OCI-LY7 (cell line): ENCODE results near the gene DRAM1. TPM values are rescaled to one million over a fixed set of nuclear protein-coding genes. Genes with fewer than 3 reads are reported as not detected.
"Not testable (repeated sequence)": the region's sequence is repeated elsewhere in the genome, so short reads cannot be mapped to it uniquely, and the experiment has no call there.

Experiments
- BruUV-seq: library from RNA; stranded (reverse); fragments of 400-500 nt; replicated peaks from 2 replicates; lab custom pipeline; 2021; lab: Mats Ljungman, UMichigan
- CTCF ChIA-PET: fragments of 300-600 bp; sonication (Branson Sonifier 250); formaldehyde crosslinking; loops from one replicate; lab custom pipeline; 2022; ENCODE audit warnings: antibody characterized with exemption; ENCODE audit not compliant: unreplicated experiment; lab: Charles Lee
- POLR2A ChIA-PET: fragments of 300-600 bp; sonication (Branson Sonifier 250); formaldehyde crosslinking; loops from one replicate; lab custom pipeline; 2022; ENCODE audit warnings: antibody characterized with exemption; lab: Charles Lee
- DNase-seq: peaks from one replicate; pipeline ENCODE4 v3.0.0-alpha.2; 2015; ENCODE audit warnings: low spot score
- H2AFZ ChIP-seq: fragments of 200-600 bp; sonication (generic), shearing (Covaris generic); 2 replicates; pipeline ENCODE4 v1.6.1; 2014; ENCODE audit warnings: mild to moderate bottlenecking, antibody characterized with exemption, low read length, moderate library complexity
- H3K27ac ChIP-seq: fragments of 200-600 bp; sonication (generic); 2 replicates; pipeline ENCODE4 v1.5.1; 2014; ENCODE audit warnings: mixed run types, low read depth, mild to moderate bottlenecking, moderate library complexity, low read length, inconsistent platforms; ENCODE audit not compliant: poor library complexity, severe bottlenecking
- H3K36me3 ChIP-seq: fragments of 200-600 bp; sonication (generic); 2 replicates; pipeline ENCODE4 v1.6.1; 2014; ENCODE audit warnings: mild to moderate bottlenecking, antibody characterized with exemption, low read length, moderate library complexity, mixed read lengths; ENCODE audit not compliant: insufficient read depth
- H3K4me1 ChIP-seq: fragments of 200-600 bp; sonication (generic); 2 replicates; pipeline ENCODE4 v1.5.1; 2014; ENCODE audit warnings: mild to moderate bottlenecking, low read length; ENCODE audit not compliant: insufficient read depth, poor library complexity, severe bottlenecking
- H3K4me2 ChIP-seq: fragments of 200-600 bp; sonication (generic); 2 replicates; pipeline ENCODE4 v1.6.1; 2014; ENCODE audit warnings: mild to moderate bottlenecking, low read length
- H3K4me3 ChIP-seq: fragments of 200-600 bp; sonication (generic); 2 replicates; pipeline ENCODE4 v1.5.1; 2014; ENCODE audit warnings: mild to moderate bottlenecking, low read depth, low read length; ENCODE audit not compliant: poor library complexity, severe bottlenecking
- H3K79me2 ChIP-seq: fragments of 200-600 bp; sonication (generic); 2 replicates; pipeline ENCODE4 v1.6.1; 2016; ENCODE audit warnings: low read depth, mild to moderate bottlenecking, low read length, moderate library complexity, mixed read lengths; ENCODE audit not compliant: insufficient read depth
- H3K9me2 ChIP-seq: fragments of 200-600 bp; sonication (generic); 2 replicates; pipeline ENCODE4 v1.6.1; 2016; ENCODE audit warnings: mild to moderate bottlenecking, low read length, mixed read lengths; ENCODE audit not compliant: insufficient read depth
- H3K9me3 ChIP-seq: fragments of 200-600 bp; sonication (generic); 2 replicates; pipeline ENCODE4 v1.6.1; 2014; ENCODE audit warnings: mild to moderate bottlenecking, mixed run types, low read length, mixed read lengths
- H4K20me1 ChIP-seq: fragments of 200-600 bp; sonication (generic); 2 replicates; pipeline ENCODE4 v1.6.1; 2014; ENCODE audit warnings: mild to moderate bottlenecking, antibody characterized with exemption, low read length, moderate library complexity, mixed read lengths; ENCODE audit not compliant: insufficient read depth
- CTCF ChIP-seq: fragments of 200-600 bp; sonication (generic); conservative IDR thresholded peaks from 2 replicates; pipeline ENCODE4 v1.5.1; 2014; ENCODE audit warnings: mild to moderate bottlenecking, antibody characterized with exemption, low read length, moderate library complexity, mixed read lengths
- EZH2phosphoT487 ChIP-seq: fragments of 200-600 bp; sonication (generic); IDR thresholded peaks from 2 replicates; pipeline ENCODE4 v1.6.1; 2018; ENCODE audit warnings: low read depth, borderline replicate concordance, mild to moderate bottlenecking, mixed run types, antibody characterized with exemption, low read length, moderate library complexity, mixed read lengths
- intact Hi-C: fragments of 100-400 bp; cut with micrococcal nuclease; formaldehyde crosslinking; loops from one replicate; pipeline ENCODE4 v1.10.0; 2022; ENCODE audit not compliant: unreplicated experiment
- total RNA-seq, 2 experiments: library from RNA; depleted of rRNA in 1 of 2; stranded (reverse); fragments of >200 nt in 1 of 2; shearing (Covaris generic) in 1 of 2; gene quantifications; 2 replicates each; pipeline ENCODE4 v1.2.3, GENCODE V29; 2014 to 2022

The DRAM1 gene
- total RNA-seq, 2 experiments from 2014 or later: not detected

- BruUV-seq: no TSS peak
- intact Hi-C loops: no loop called here
- DNase-seq: no peak
- Histone ChIP-seq H3K4me2 (no peak overlapping the region), H4K20me1 (no peaks in the 10 kb centered on the region), H3K27ac (no peak overlapping the region), H3K79me2 (no peaks in the 10 kb centered on the region), H3K4me1 (peaks cover 36% of the 10 kb centered on the region), H3K4me3 (no peak overlapping the region), H3K9me3 (peaks cover 10% of the 10 kb centered on the region), H2AFZ (no peak overlapping the region), H3K36me3 (no peaks in the 10 kb centered on the region), H3K9me2 (no peaks in the 10 kb centered on the region)
- no peak for TF ChIP-seq EZH2phosphoT487
- no peak for TF ChIP-seq CTCF
- CTCF ChIA-PET: no interaction called here
- POLR2A ChIA-PET: no interaction called here
Measured at GRCh38 chr12:101858361-101858760, 19.0 kb upstream of the DRAM1 start.

- Histone ChIP-seq H3K79me2 (no peaks in the 10 kb centered on the region), H4K20me1 (no peaks in the 10 kb centered on the region), H3K9me2 (no peaks in the 10 kb centered on the region), H3K36me3 (no peaks in the 10 kb centered on the region), H3K27ac (no peak overlapping the region), H2AFZ (no peak overlapping the region), H3K4me3 (no peak overlapping the region), H3K4me1 (peaks cover 26% of the 10 kb centered on the region), H3K4me2 (no peak overlapping the region), H3K9me3 (peaks cover 10% of the 10 kb centered on the region)
- TF ChIP-seq EZH2phosphoT487 (no peak), CTCF (no peak)
- intact Hi-C loops: no loop called here
- DNase-seq: no peak
- POLR2A ChIA-PET: interaction anchor here (1.4 kb wide), 1 partner anchor 15 kb away, joined by 4 read pairs; no protein-coding TSS in a partner anchor
- CTCF ChIA-PET: no interaction called here
- no TSS peak for BruUV-seq
Measured at GRCh38 chr12:101859664-101860607, 17.4 kb upstream of the DRAM1 start.

GRCh38 chr12:101861688-101862087 is 15.7 kb upstream of the DRAM1 start:
- H3K36me3 ChIP-seq, H3K4me3 ChIP-seq, H2AFZ ChIP-seq, H3K4me2 ChIP-seq, H3K27ac ChIP-seq, H3K4me1 ChIP-seq, H3K9me3 ChIP-seq, DNase-seq, intact Hi-C loops, BruUV-seq, H3K9me2 ChIP-seq, H4K20me1 ChIP-seq, H3K79me2 ChIP-seq: not testable (repeated sequence)
- CTCF ChIA-PET: interaction anchor here (0.6 kb wide), 1 partner anchor 28 kb away, joined by 3 read pairs; no protein-coding TSS in a partner anchor
- POLR2A ChIA-PET: interaction anchor here (0.6 to 1.4 kb wide), 2 partner anchors 13 to 27 kb away, joined by 3 to 4 read pairs; no protein-coding TSS in a partner anchor
